ENCODE results near the gene C10orf62.

- no peak for TF ChIP-seq CTCF (conservative IDR thresholded peaks at IDR 0.05 in 1 of 2, IDR thresholded peaks at IDR 0.05 in 1 of 2; ENCODE audit: extremely low read depth in 1 of 2, insufficient read depth in 1 of 2, low read depth in 1 of 2, low read length in 2 of 2)
- TF ChIP-seq EZH2 (IDR thresholded peaks at IDR 0.05; ENCODE audit: borderline replicate concordance, low read length): no peak
These were observed 48.6 kb upstream of the C10orf62 start for GRCh38 chr10:97540669-97541500.
